ENCODE data around the gene HPX. TPM values are rescaled to one million over a fixed set of nuclear protein-coding genes. Genes with fewer than 3 reads are reported as not detected.

HPX gene
- polyA plus RNA-seq, 2 of the 4 experiments (the other 2 are of a cell fraction): 0.66 to 0.70 TPM

GRCh38 chr11:6469599-6469998 lies 28.8 kb upstream of the HPX start (continued):
- TF ChIP-seq REST (IDR thresholded peaks at IDR 0.05) (no peak), CHD2 (IDR thresholded peaks at IDR 0.05; ENCODE audit: low read length, partially characterized antibody) (no peak), JUN (IDR thresholded peaks at IDR 0.05) (no peak), ZC3H11A (IDR thresholded peaks at IDR 0.05) (no peak)

- CTCF ChIA-PET: interaction anchor here (0.6 to 2.0 kb wide), 4 partner anchors 14 to 90 kb away, joined by 3 to 6 read pairs (median 4); no protein-coding TSS in a partner anchor
- peak in 1 of 2 experiments; percentile 61; a peak in 3 of 6 replicates for ATAC-seq
- Histone ChIP-seq H3K4me1 (peaks cover 9% of the 10 kb centered on the region; the same call in 2 of the 3 replicates), H3K4me3 (no peak overlapping the region), H3K9me3 (no peaks in the 10 kb centered on the region), H3K27ac (no peak overlapping the region), H3K4me2 (no peak overlapping the region)
- POLR2A ChIA-PET: interaction anchor here (1.4 kb wide), 1 partner anchor 12 kb away, joined by 4 read pairs; the partner anchor contains the start of genes ARFIP2 and TIMM10B
- FAIRE-seq: no peak
- DNase-seq (ENCODE audit: low read depth in 1 of 2, low spot score in 1 of 2): peak in 1 of 2 experiments; percentile 52
- 63% methylated on average over 6 of the region's 6 CpGs for WGBS (ENCODE audit: missing lambda C conversion rate)
- TF ChIP-seq CHD4 (IDR thresholded peaks at IDR 0.05; ENCODE audit: borderline replicate concordance) (no peak), POLR2AphosphoS2 (conservative IDR thresholded peaks at IDR 0.05; ENCODE audit: low read length) (no peak), MAFK (IDR thresholded peaks at IDR 0.05; ENCODE audit: partially characterized antibody) (no peak), KDM1A (IDR thresholded peaks at IDR 0.05; ENCODE audit: low read depth) (no peak), USF2 (IDR thresholded peaks at IDR 0.05) (no peak), ATOH8 (CRISPR knock-in tag; IDR thresholded peaks at IDR 0.05; ENCODE audit: low read depth) (no peak), BHLHE40 (IDR thresholded peaks at IDR 0.05; ENCODE audit: low read depth, low read length) (no peak), EP300 (IDR thresholded peaks at IDR 0.05) (no peak), NPAS2 (CRISPR knock-in tag; IDR thresholded peaks at IDR 0.05; ENCODE audit: borderline replicate concordance) (no peak), CEBPB (IDR thresholded peaks at IDR 0.05) (no peak), RCOR1 (IDR thresholded peaks at IDR 0.05; ENCODE audit: low read depth, low read length) (no peak), HDAC2 (IDR thresholded peaks at IDR 0.05) (no peak), FOSB (CRISPR knock-in tag; IDR thresholded peaks at IDR 0.05) (no peak), CHD2 (IDR thresholded peaks at IDR 0.05; ENCODE audit: low read length, partially characterized antibody) (no peak), MYC (IDR thresholded peaks at IDR 0.05; ENCODE audit: borderline replicate concordance, low read length) (no peak), ZC3H11A (IDR thresholded peaks at IDR 0.05) (no peak), HOXB5 (CRISPR knock-in tag; IDR thresholded peaks at IDR 0.05) (no peak), POLR2A (IDR thresholded peaks at IDR 0.05; ENCODE audit: low read length) (no peak), REST (IDR thresholded peaks at IDR 0.05) (no peak), E2F6 (IDR thresholded peaks at IDR 0.05; ENCODE audit: borderline replicate concordance, low read depth) (no peak)
These were observed 28.1 kb upstream of the HPX start for GRCh38 chr11:6468712-6469495.
